Esophagus muscularis mucosa (tissue), 4 donors: Measurements from ENCODE around the gene SLC9A4. TPM values are rescaled to one million over a fixed set of nuclear protein-coding genes. Genes with fewer than 3 reads are reported as not detected.

Experiments used
- DNase-seq: peaks from one replicate; pipeline ENCODE4 v3.0.0-alpha.2; 2017; ENCODE audit errors: extremely low spot score
- H3K27ac ChIP-seq, 4 donors: fragments of 200-600 bp; sonication (generic); replicated peaks in 1 of 4; 1 replicate in 3 of 4; 2 replicates in 1 of 4; pipeline ENCODE4 v1.5.1; 2016 to 2019; ENCODE audit warnings: mild to moderate bottlenecking in 1 of 4
- H3K27me3 ChIP-seq, 4 donors: fragments of 200-600 bp; sonication (generic); one replicate each; pipeline versions ENCODE4 v1.5.1 to v1.6.0; 2016 to 2019
- H3K36me3 ChIP-seq, 4 donors: fragments of 200-600 bp; sonication (generic); one replicate each; pipeline ENCODE4 v1.5.1; 2016 to 2019
- H3K4me1 ChIP-seq, 4 donors: fragments of 200-600 bp; sonication (generic); one replicate each; pipeline ENCODE4 v1.5.1; 2016 to 2019
- H3K4me3 ChIP-seq, 4 donors: fragments of 200-600 bp; sonication (generic); 1 replicate in 2 of 4; 2 replicates in 2 of 4; pipeline ENCODE4 v1.5.1; 2016 to 2019; ENCODE audit warnings: mild to moderate bottlenecking in 4 of 4, moderate library complexity in 1 of 4
- H3K9me3 ChIP-seq, 4 donors: fragments of 200-600 bp; sonication (generic); 1 replicate in 3 of 4; 2 replicates in 1 of 4; pipeline ENCODE4 v1.5.1; 2016 to 2019
- CTCF ChIP-seq, 3 experiments: fragments of 200-600 bp in 2 of 3; fragments of 450-650 bp in 1 of 3; sonication (generic) in 2 of 3; IDR thresholded peaks; one replicate each; pipeline ENCODE4 v1.5.1; 2017 to 2019; ENCODE audit warnings: antibody characterized with exemption in 3 of 3, mild to moderate bottlenecking in 2 of 3, moderate library complexity in 1 of 3
- EP300 ChIP-seq: sonication (generic); formaldehyde crosslinking; IDR thresholded peaks from one replicate; pipeline ENCODE4 v1.6.1; 2017; ENCODE audit warnings: antibody characterized with exemption
- POLR2A ChIP-seq: fragments of 450-650 bp; IDR thresholded peaks from one replicate; pipeline ENCODE4 v1.6.1; 2017; ENCODE audit warnings: antibody characterized with exemption, moderate library complexity, mild to moderate bottlenecking, low read depth
- POLR2AphosphoS5 ChIP-seq, 2 donors: sonication (generic); formaldehyde crosslinking; IDR thresholded peaks; one replicate each; pipeline ENCODE4 v1.6.1; 2017; ENCODE audit warnings: antibody characterized with exemption in 2 of 2
- WGBS: methylation state at CpG from one replicate; pipeline ENCODE4 v1.1.5; 2018; 5-methylcytosine and 5-hydroxymethylcytosine counted together
- intact Hi-C: fragments of 100-400 bp; cut with DNase I; formaldehyde crosslinking; loops from one replicate; pipeline ENCODE4 v1.15.1; 2023
- total RNA-seq, 4 donors: library from RNA; depleted of rRNA; stranded (reverse); fragments of >200 nt; gene quantifications; one replicate each; pipeline versions ENCODE4 v1.1.0 to v1.2.1, GENCODE V29; 2016

Gene SLC9A4
- total RNA-seq, 4 donors from 2014 or later = not detected

DNA sequence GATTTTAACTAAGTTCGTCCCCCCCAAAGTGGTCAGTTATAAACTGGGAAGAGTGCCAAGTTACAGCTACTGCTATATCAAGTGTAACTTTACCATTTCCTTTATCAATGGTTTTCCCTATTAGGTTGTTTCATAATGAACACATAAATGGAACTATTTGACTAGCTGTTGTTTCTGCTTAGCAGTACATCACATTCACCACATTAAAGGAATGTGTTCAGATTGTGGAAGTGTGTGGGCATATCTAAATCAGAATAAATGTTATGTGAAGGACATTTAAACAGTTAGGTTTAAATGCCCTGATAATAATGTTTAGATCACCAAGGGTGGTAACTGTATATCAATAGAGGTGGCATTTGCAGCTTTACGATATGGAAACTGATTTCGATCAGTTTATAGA is 45.1 kb downstream of the SLC9A4 start:
- 79% methylated on average over 3 of the region's 3 CpGs for WGBS

DNA sequence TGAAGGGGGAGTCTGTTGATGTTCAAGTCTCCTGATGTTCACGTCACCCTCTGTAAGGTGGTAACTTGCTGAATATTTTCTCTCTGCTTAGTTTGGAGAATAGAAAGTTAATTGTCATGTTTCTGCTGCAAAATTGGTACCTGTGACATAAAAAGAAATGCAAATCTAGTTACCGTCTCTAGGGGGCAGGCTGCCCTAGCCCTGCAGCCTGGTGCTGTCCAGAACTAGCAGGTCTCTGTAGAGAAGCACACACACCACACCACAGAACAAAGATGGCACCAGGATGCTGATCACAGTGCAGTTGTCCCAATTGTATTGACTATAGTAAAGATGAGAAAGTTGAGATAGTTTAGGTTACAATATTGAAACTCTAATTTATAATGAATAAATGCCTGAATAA is 47.0 kb downstream of the SLC9A4 start:
- DNase-seq = no peak
- 35% methylated on average over 2 of the region's 2 CpGs for WGBS
- intact Hi-C loops = no loop called here

More for the DNA sequence above, 45.1 kb downstream of the SLC9A4 start:
- TF ChIP-seq POLR2A = no peak
- TF ChIP-seq POLR2AphosphoS5 (IDR thresholded peaks at IDR 0.05) = no peak
- no peak for TF ChIP-seq CTCF (IDR thresholded peaks at IDR 0.05)
- no peak for TF ChIP-seq EP300
- Histone ChIP-seq H3K4me1 (no peaks in the 10 kb centered on the region), H3K4me3 (no peak overlapping the region), H3K27ac (no peak overlapping the region), H3K27me3 (no peaks in the 10 kb centered on the region), H3K36me3 (no peaks in the 10 kb centered on the region), H3K9me3 (no peaks in the 10 kb centered on the region)
- no peak for DNase-seq
- intact Hi-C loops = no loop called here

DNA sequence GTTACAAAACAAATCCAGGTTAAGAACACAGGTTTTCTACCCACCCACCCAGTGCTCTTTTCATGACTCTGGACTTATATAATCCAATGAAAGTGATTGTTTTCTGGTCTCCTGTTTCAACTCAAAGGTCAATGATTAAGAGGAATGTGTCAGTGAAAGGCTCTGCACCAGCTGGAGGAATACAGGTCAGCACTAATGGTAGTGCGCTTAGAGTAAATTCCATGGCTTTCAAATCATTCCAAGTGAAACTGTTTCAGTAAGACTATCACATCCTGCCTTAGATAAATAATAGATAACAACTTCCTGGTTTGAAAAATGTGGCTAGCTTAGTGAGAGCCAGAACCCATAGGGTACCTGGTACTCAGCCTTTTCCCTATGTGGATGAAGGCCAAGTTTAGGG is 47.8 kb downstream of the SLC9A4 start:
- TF ChIP-seq CTCF (IDR thresholded peaks at IDR 0.05) (no peak), EP300 (no peak), POLR2AphosphoS5 (IDR thresholded peaks at IDR 0.05) (no peak), POLR2A (no peak)
- Histone ChIP-seq H3K4me1 (no peaks in the 10 kb centered on the region), H3K9me3 (no peaks in the 10 kb centered on the region), H3K4me3 (no peak overlapping the region), H3K27ac (no peak overlapping the region), H3K36me3 (no peaks in the 10 kb centered on the region), H3K27me3 (no peaks in the 10 kb centered on the region)
- WGBS = 83% methylated on average over 1 of the region's 1 CpG
- no peak for DNase-seq
- intact Hi-C loops = no loop called here

More for the DNA sequence above, 47.0 kb downstream of the SLC9A4 start:
- no peak overlapping the region for H3K4me3 ChIP-seq
- no peaks in the 10 kb centered on the region for H3K27me3 ChIP-seq
- H3K4me1 ChIP-seq = no peaks in the 10 kb centered on the region
- no peak for TF ChIP-seq EP300
- TF ChIP-seq POLR2A = no peak
- TF ChIP-seq CTCF (IDR thresholded peaks at IDR 0.05) = peak in 1 of 3 experiments; percentile 18
- no peak for TF ChIP-seq POLR2AphosphoS5 (IDR thresholded peaks at IDR 0.05)
- no peaks in the 10 kb centered on the region for H3K36me3 ChIP-seq
- H3K27ac ChIP-seq = no peak overlapping the region
- no peaks in the 10 kb centered on the region for H3K9me3 ChIP-seq

- H3K27ac ChIP-seq = no peak overlapping the region
- no peaks in the 10 kb centered on the region for H3K4me1 ChIP-seq
- H3K4me3 ChIP-seq = no peak overlapping the region
- WGBS = 79% methylated on average over 4 of the region's 4 CpGs
- no peaks in the 10 kb centered on the region for H3K36me3 ChIP-seq
- intact Hi-C loops = no loop called here
- no peaks in the 10 kb centered on the region for H3K27me3 ChIP-seq
- no peak for TF ChIP-seq POLR2A
- TF ChIP-seq CTCF (IDR thresholded peaks at IDR 0.05) = no peak
- DNase-seq = peak; percentile 89
- H3K9me3 ChIP-seq = no peaks in the 10 kb centered on the region
Measured at GRCh38 chr2:102522162-102522561, 49.1 kb downstream of the SLC9A4 start.

GRCh38 chr2:102522890-102523289 is 49.9 kb downstream of the SLC9A4 start:
- no peaks in the 10 kb centered on the region for H3K9me3 ChIP-seq
- no peak for TF ChIP-seq EP300
- no peak for TF ChIP-seq POLR2A
- no peak for TF ChIP-seq CTCF (IDR thresholded peaks at IDR 0.05)
- TF ChIP-seq POLR2AphosphoS5 (IDR thresholded peaks at IDR 0.05) = no peak
- DNase-seq = no peak
- H3K4me1 ChIP-seq = no peaks in the 10 kb centered on the region
- no peak overlapping the region for H3K27ac ChIP-seq
- no peak overlapping the region for H3K4me3 ChIP-seq
- no peaks in the 10 kb centered on the region for H3K36me3 ChIP-seq
- no peaks in the 10 kb centered on the region for H3K27me3 ChIP-seq
- 92% methylated on average over 3 of the region's 3 CpGs for whole genome bisulfite sequencing
- intact Hi-C loops = no loop called here
